ENCODE measurements around the gene ATF7IP2.

Gene ATF7IP2

GRCh38 chr16:10518479-10519041, 132.7 kb downstream of the ATF7IP2 start:
- no peak for DNase-seq

GRCh38 chr16:10519297-10519696, 133.4 kb downstream of the ATF7IP2 start:
- no peak for DNase-seq

DNA sequence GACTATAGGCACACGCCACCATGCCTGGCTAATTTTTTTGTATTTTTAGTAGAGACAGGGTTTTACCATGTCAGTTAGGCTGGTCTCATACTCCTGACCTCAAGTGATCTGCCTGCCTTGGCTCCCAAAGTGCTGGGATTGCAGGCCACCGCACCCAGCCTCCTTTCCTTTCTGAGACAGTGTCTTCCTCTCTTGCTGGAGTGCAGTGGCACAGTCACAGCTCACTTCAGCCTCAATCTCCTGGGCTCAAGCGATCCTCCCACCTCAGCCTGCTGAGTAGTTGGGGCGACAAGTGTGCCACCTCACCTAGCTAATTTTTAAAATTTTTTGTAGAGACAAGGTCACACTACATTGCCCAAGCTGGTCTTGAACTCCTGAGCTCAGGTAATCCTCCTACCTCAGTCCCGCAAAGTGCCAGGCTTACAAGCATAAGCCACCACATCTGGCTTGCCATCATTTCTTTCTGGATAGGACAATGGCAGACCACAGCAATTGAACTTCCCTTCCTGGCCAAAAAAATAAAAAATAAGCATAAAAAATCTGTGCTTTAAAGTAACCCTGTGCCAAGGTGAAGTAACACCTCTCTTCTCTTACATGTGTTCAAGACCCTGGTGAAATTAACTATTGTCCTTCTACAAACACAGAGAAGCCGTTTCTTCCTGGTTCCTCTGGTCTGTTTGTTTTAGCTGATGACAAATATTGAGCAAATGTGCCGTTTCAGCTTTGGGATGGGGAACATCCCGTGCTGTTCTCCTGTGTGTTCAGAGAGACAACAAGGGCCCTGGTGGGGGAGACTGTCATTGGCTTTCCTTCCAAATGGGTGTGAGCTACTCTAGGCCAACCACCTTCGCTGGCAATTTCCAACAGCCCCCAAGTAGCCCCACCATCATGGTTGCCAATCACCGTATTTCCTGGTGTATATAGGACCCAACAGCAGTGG, 134.3 kb downstream of the ATF7IP2 start:
- no peak for DNase-seq

DNA sequence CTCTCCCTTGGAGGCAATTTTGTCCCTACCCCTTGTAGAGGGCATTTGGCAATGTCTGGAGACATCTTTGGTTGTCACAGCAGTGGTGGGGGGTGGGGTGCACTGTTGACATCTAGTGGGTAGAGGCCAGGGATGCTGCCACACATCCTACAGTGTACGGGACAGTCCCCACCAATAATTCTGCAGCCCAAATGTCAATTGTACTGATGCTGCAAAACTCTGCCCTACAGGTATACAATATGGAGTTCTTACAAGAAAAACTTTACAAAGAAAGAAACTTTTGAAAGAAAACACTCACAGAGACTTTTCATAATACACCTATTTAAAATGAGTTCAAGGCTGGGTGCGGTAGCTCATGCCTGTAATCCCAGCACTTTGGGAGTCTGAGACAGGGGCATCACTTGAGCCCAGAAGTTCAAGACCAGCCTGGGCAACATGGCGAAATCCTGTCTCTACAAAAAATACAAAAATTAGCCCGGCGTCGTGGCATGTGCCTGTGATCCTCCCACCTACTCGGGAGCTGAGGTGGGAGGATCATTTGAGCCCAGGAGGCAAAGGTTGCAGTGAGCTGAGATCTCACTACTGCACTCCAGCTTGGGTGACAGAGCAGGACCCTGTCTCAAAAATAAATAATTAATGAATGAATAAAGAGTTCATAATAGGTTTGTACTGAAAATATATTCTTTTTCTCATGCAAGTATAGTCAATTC, 135.2 kb downstream of the ATF7IP2 start:
- DNase-seq: no peak

- DNase-seq: peak; percentile 48
Observed at GRCh38 chr16:10521681-10522274, 135.9 kb downstream of the ATF7IP2 start.

- DNase-seq: peak; percentile 70
Observed at GRCh38 chr16:10522966-10523365, 137.1 kb downstream of the ATF7IP2 start.

GRCh38 chr16:10525214-10525825, 139.5 kb downstream of the ATF7IP2 start:
- DNase-seq: no peak

- no peak for DNase-seq
Observed at GRCh38 chr16:10526962-10527361, 141.1 kb downstream of the ATF7IP2 start.

DNA sequence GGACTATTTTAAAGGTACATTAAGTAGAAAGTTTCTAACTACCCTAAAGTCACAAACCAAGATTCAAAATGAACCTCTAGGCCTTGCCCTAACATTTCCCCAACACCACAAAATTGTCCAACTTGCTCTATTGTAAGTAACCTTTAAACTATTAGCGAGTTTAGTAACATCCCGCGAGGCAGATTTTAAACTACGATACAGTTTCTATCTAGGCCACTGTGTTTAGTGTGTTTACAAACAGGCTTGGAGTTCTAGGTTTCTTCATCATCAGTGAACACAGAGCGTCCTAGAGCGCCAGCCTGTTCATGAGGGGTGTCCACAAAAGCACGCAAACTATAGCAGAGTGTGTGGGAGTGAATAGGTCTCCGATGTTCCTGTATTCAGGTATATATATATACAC, 142.8 kb downstream of the ATF7IP2 start:
- no peak for DNase-seq

GRCh38 chr16:10529895-10530669, 144.2 kb downstream of the ATF7IP2 start:
- no peak for DNase-seq

DNA sequence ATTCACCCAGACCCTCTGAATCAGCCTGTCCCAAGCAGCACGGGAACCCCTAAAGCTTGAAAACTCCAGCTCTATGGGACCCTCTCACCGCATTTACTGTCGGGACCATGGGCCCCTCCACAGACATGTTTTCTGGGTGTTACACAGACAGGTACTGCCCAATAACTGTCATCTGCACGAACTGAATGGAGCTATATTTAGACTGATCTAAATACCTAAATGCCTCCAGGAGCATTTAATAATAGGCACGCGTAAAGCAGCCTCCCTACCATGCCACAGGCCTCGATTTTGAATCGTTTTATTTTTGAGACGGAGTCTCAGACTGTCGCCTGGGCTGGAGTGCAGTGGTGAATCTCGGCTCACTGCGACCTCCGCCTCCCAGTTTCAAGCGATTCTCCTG, 144.8 kb downstream of the ATF7IP2 start:
- DNase-seq: no peak

GRCh38 chr16:10531582-10531981, 145.7 kb downstream of the ATF7IP2 start:
- no peak for DNase-seq
